ENCODE data around the gene IRX4. TPM values are rescaled to one million over a fixed set of nuclear protein-coding genes. Genes with fewer than 3 reads are reported as not detected.

Gene IRX4
- total RNA-seq, 1 donor from 2014 or later: 0.68 TPM

- Histone ChIP-seq H3K4me2 (ENCODE audit: low read length) (peak overlapping the region; percentile 64), H3K27me3 (ENCODE audit: insufficient read depth, low read length) (peaks cover 65% of the 10 kb centered on the region), H3K9ac (ENCODE audit: low read length) (no peak overlapping the region), H3K4me3 (ENCODE audit: insufficient read depth, low read depth, low read length) (no peak overlapping the region), H3K27ac (ENCODE audit: low read depth, low read length) (no peak overlapping the region), H3K79me2 (ENCODE audit: insufficient read depth, low read length) (no peaks in the 10 kb centered on the region), H3K36me3 (ENCODE audit: insufficient read depth, low read length) (no peaks in the 10 kb centered on the region), H3K9me3 (ENCODE audit: insufficient read depth, low read depth, low read length) (no peaks in the 10 kb centered on the region), H3K4me1 (ENCODE audit: insufficient read depth, low read length) (peaks cover 4% of the 10 kb centered on the region), H2AFZ (ENCODE audit: low read depth, low read length) (peak overlapping the region; percentile 34), H4K20me1 (ENCODE audit: insufficient read depth, low read length) (no peaks in the 10 kb centered on the region)
- DNase-seq (ENCODE audit: low read depth) (no peak), FAIRE-seq (no peak)
- Mint-ChIP-seq H3K36me3 (ENCODE audit: low read depth, unreplicated experiment) (peaks cover 4% of the 10 kb centered on the region), H3K27ac (ENCODE audit: unreplicated experiment) (no peak overlapping the region), H3K4me1 (ENCODE audit: low read depth, unreplicated experiment) (peaks cover 2% of the 10 kb centered on the region), H3K27me3 (ENCODE audit: low read depth, unreplicated experiment) (peaks cover 40% of the 10 kb centered on the region), H3K4me3 (ENCODE audit: unreplicated experiment) (no peak overlapping the region), H3K9me3 (ENCODE audit: unreplicated experiment) (peaks cover 13% of the 10 kb centered on the region)
- TF ChIP-seq CTCF (IDR thresholded peaks at IDR 0.05; ENCODE audit: insufficient read depth, low read depth, low read length) (no peak), EZH2 (IDR thresholded peaks at IDR 0.05; ENCODE audit: insufficient read depth, low read length) (peak; percentile 72)
Observed at GRCh38 chr5:1883120-1883924, 597 bp upstream of the IRX4 start.

- no peaks in the 10 kb centered on the region for H3K79me2 ChIP-seq (ENCODE audit: insufficient read depth, low read length)
- Mint-ChIP-seq H3K27ac (ENCODE audit: unreplicated experiment) (no peak overlapping the region), H3K27me3 (ENCODE audit: low read depth, unreplicated experiment) (peaks cover 47% of the 10 kb centered on the region), H3K9me3 (ENCODE audit: unreplicated experiment) (peaks cover 17% of the 10 kb centered on the region), H3K4me3 (ENCODE audit: unreplicated experiment) (no peak overlapping the region), H3K4me1 (ENCODE audit: low read depth, unreplicated experiment) (peaks cover 2% of the 10 kb centered on the region), H3K36me3 (ENCODE audit: low read depth, unreplicated experiment) (peaks cover 4% of the 10 kb centered on the region)
- H3K27ac ChIP-seq (ENCODE audit: low read depth, low read length): no peak overlapping the region
- H3K9me3 ChIP-seq (ENCODE audit: insufficient read depth, low read depth, low read length): no peaks in the 10 kb centered on the region
- H3K4me2 ChIP-seq (ENCODE audit: low read length): no peak overlapping the region
- peaks cover 72% of the 10 kb centered on the region for H3K27me3 ChIP-seq (ENCODE audit: insufficient read depth, low read length)
- H3K4me3 ChIP-seq (ENCODE audit: insufficient read depth, low read depth, low read length): no peak overlapping the region
- no peaks in the 10 kb centered on the region for H3K36me3 ChIP-seq (ENCODE audit: insufficient read depth, low read length)
- TF ChIP-seq EZH2 (IDR thresholded peaks at IDR 0.05; ENCODE audit: insufficient read depth, low read length): peak; percentile 50
- no peak for TF ChIP-seq CTCF (IDR thresholded peaks at IDR 0.05; ENCODE audit: insufficient read depth, low read depth, low read length)
- DNase-seq (ENCODE audit: low read depth): no peak
- H3K4me1 ChIP-seq (ENCODE audit: insufficient read depth, low read length): peaks cover 4% of the 10 kb centered on the region
- H4K20me1 ChIP-seq (ENCODE audit: insufficient read depth, low read length): no peaks in the 10 kb centered on the region
- H2AFZ ChIP-seq (ENCODE audit: low read depth, low read length): no peak overlapping the region
- no peak overlapping the region for H3K9ac ChIP-seq (ENCODE audit: low read length)
- FAIRE-seq: no peak
Observed at GRCh38 chr5:1881731-1882336, 891 bp downstream of the IRX4 start.
